ENCODE measurements around the gene CMTM8. TPM values are rescaled to one million over a fixed set of nuclear protein-coding genes. Genes with fewer than 3 reads are reported as not detected.

CMTM8 gene
- total and polyA plus RNA-seq, 2 of the 8 experiments (the other 6 are each of a cell fraction or from before 2014, with no cell fraction given) = 10.5 to 22.4 TPM

DNA sequence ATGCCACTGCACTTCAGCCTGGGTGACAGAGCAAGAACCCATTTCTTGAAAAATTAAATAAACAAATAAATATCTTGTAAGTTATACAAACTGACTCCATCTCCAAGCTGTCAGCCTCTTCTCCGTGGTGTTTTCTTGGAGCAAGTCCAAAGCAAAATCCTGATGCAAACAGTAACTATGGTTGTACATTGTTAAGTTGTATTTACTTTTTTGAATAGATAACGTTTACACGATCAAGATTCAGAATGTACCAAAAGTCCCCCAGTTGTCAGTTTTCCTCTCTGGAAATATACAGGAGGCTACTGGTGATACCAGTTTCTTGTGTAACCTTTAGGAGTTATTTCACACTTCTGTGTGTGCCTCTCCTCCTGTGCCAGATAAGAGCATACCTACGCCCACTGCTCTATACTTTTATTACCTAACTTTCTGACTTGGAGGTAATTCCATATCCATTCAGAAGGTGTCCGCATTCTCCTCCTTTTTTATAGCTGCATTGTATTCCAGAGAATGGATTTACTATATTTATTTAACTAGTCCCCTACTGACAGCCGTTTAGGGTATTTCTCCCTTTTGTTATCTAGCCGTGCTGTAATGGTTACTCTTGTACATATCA, 167.3 kb downstream of the CMTM8 start:
- Histone ChIP-seq H3K4me3 (ENCODE audit: extremely low read depth in 1 of 4, insufficient read depth in 2 of 4, low read depth in 3 of 4, low read length in 4 of 4) (no peak overlapping the region), H3K36me3 (ENCODE audit: control insufficient read depth in 2 of 4, insufficient read depth in 4 of 4, low read length in 3 of 4) (no peaks in the 10 kb centered on the region; a peak in 1 of 8 replicates), H2BK5ac (ENCODE audit: low read depth, low read length) (no peak overlapping the region), H3K23ac (ENCODE audit: insufficient read length) (no peak overlapping the region), H2AFZ (ENCODE audit: low read length) (no peak overlapping the region), H3K18ac (ENCODE audit: extremely low read depth, low read length) (no peak overlapping the region), H3K4me2 (ENCODE audit: insufficient read depth in 1 of 2, low read depth in 2 of 2, low read length in 2 of 2) (no peak overlapping the region), H3K56ac (replicated peaks; ENCODE audit: insufficient read length, low read depth, low read length) (no peak overlapping the region), H3K4me1 (replicated peaks in 1 of 4; ENCODE audit: control insufficient read depth in 3 of 4, insufficient read depth in 4 of 4, low read length in 3 of 4) (peaks cover 2 to 19% (median 13%) of the 10 kb centered on the region in 4 experiments; a peak in 6 of 7 replicates), H4K20me1 (replicated peaks in 1 of 2; ENCODE audit: control insufficient read depth in 1 of 2, insufficient read depth in 2 of 2, low read length in 2 of 2) (no peaks in the 10 kb centered on the region), H3K79me1 (ENCODE audit: low read depth, low read length) (peaks cover 4% of the 10 kb centered on the region), H2BK20ac (ENCODE audit: low read length) (no peak overlapping the region), H3K79me2 (ENCODE audit: control insufficient read depth in 1 of 2, insufficient read depth in 2 of 2, low read length in 2 of 2) (peaks cover 0 to 20% of the 10 kb centered on the region in 2 experiments; a peak in 2 of 4 replicates), H4K5ac (ENCODE audit: insufficient read length, low read depth, low read length) (no peak overlapping the region), H4K8ac (ENCODE audit: extremely low read depth, insufficient read depth, low read length) (no peak overlapping the region), H2AK5ac (ENCODE audit: low read depth, low read length) (no peak overlapping the region), H3K4ac (replicated peaks; ENCODE audit: insufficient read length, low read depth, low read length) (no peak overlapping the region), H4K91ac (replicated peaks; ENCODE audit: insufficient read length, low read length) (no peak overlapping the region), H2BK120ac (replicated peaks; ENCODE audit: low read depth, low read length) (no peak overlapping the region), H3K9me3 (ENCODE audit: insufficient read depth in 2 of 2, low read depth in 1 of 2, low read length in 1 of 2) (no peaks in the 10 kb centered on the region), H2BK12ac (ENCODE audit: low read depth, low read length) (no peak overlapping the region), H3K14ac (ENCODE audit: insufficient read length) (no peak overlapping the region), H3K9ac (replicated peaks in 1 of 4; ENCODE audit: extremely low read depth in 1 of 4, low read depth in 3 of 4, low read length in 3 of 4) (no peak overlapping the region), H2BK15ac (ENCODE audit: low read length) (no peak overlapping the region), H3K23me2 (ENCODE audit: low read depth, low read length) (no peaks in the 10 kb centered on the region; the same call in 1 of the 2 replicates), H3K27ac (ENCODE audit: low read depth, low read length) (no peak overlapping the region), H3K27me3 (replicated peaks in 1 of 4; ENCODE audit: control insufficient read depth in 3 of 4, extremely low read depth in 1 of 4, insufficient read depth in 3 of 4, low read length in 3 of 4) (no peaks in the 10 kb centered on the region)
- no peak for TF ChIP-seq TBP (IDR thresholded peaks at IDR 0.05; ENCODE audit: low read depth, low read length)
- TF ChIP-seq, protein P1, sequence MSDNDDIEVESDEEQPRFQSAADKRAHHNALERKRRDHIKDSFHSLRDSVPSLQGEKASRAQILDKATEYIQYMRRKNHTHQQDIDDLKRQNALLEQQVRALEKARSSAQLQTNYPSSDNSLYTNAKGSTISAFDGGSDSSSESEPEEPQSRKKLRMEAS (IDR thresholded peaks at IDR 0.05) = no peak
- no peak for TF ChIP-seq SIRT6 (IDR thresholded peaks at IDR 0.05; ENCODE audit: low read length)
- no peak for TF ChIP-seq KDM1A (IDR thresholded peaks at IDR 0.05; ENCODE audit: borderline replicate concordance, low read length)
- POLR2A ChIA-PET (ENCODE audit: partially characterized antibody) = interaction anchor here (2.1 kb wide), 1 partner anchor 9 kb away, joined by 5 read pairs; no protein-coding TSS in a partner anchor
- CTCF ChIA-PET (ENCODE audit: partially characterized antibody) = interaction anchor here (0.7 to 1.8 kb wide), 9 partner anchors 8 to 228 kb away, joined by 3 to 6 read pairs (median 4); partner anchors contain the start of gene CMTM7
- FAIRE-seq (no peak), DNase-seq (ENCODE audit: low read depth in 1 of 2, low spot score in 2 of 2) (no peak)
- 78% methylated on average over 7 of the region's 7 CpGs; no CpG with 5 or more reads in 1 of the 2 experiments for WGBS, 2 experiments (ENCODE audit: extremely low coverage in 1 of 2, insufficient coverage in 1 of 2, insufficient read length in 1 of 2, insufficient replicate concordance in 2 of 2, low coverage in 1 of 2, low lambda C conversion rate in 2 of 2, missing lambda C conversion rate in 1 of 2)
